Keratinocyte (primary cell): ENCODE measurements around the gene RIN3.

Source experiments
- CTCF ChIP-seq, 3 experiments: IDR thresholded peaks in 1 of 3; conservative IDR thresholded peaks in 1 of 3; optimal IDR thresholded peaks in 1 of 3; 2 replicates in 2 of 3; 3 replicates in 1 of 3; pipeline versions ENCODE3 to v1.5.1; 2011; ENCODE audit warnings: low read length in 3 of 3, mild to moderate bottlenecking in 3 of 3, moderate library complexity in 2 of 3, control low read depth in 1 of 3, inconsistent platforms in 1 of 3; ENCODE audit not compliant: insufficient read depth in 2 of 3; ENCODE audit errors: extremely low read depth in 1 of 3
- EZH2 ChIP-seq: IDR thresholded peaks from one replicate; pipeline ENCODE4 v1.6.1; 2012; ENCODE audit warnings: inconsistent platforms, mild to moderate bottlenecking, low read length, moderate library complexity

GRCh38 chr14:92641306-92641705 lies 127.7 kb downstream of the RIN3 start:
- TF ChIP-seq CTCF (optimal IDR thresholded peaks at IDR 0.05 in 1 of 3, IDR thresholded peaks at IDR 0.05 in 1 of 3, conservative IDR thresholded peaks at IDR 0.05 in 1 of 3; ENCODE audit: extremely low read depth in 1 of 3, insufficient read depth in 2 of 3, low read length in 3 of 3), result no peak
- TF ChIP-seq EZH2, result no peak
